Amniotic stem cell (primary cell): Measurements from ENCODE around the gene COQ5.

Experiments
- DNase-seq: peaks from one replicate; lab custom pipeline; 2025; lab: John Stamatoyannopoulos, UW

COQ5 gene

GRCh38 chr12:120483621-120484020, 45.3 kb downstream of the COQ5 start:
- DNase-seq = no peak

GRCh38 chr12:120481022-120481767, 47.8 kb downstream of the COQ5 start:
- no peak for DNase-seq

GRCh38 chr12:120480211-120480610, 48.7 kb downstream of the COQ5 start:
- no peak for DNase-seq

- DNase-seq = no peak
Measured at GRCh38 chr12:120479458-120479857, 49.5 kb downstream of the COQ5 start.

GRCh38 chr12:120475643-120476042, 53.3 kb downstream of the COQ5 start:
- no peak for DNase-seq

- DNase-seq = peak; percentile 66
Measured at GRCh38 chr12:120474616-120474960, 54.4 kb downstream of the COQ5 start.

- no peak for DNase-seq
Measured at GRCh38 chr12:120473807-120474615, 54.9 kb downstream of the COQ5 start.

- no peak for DNase-seq
Measured at GRCh38 chr12:120472521-120472920, 56.4 kb downstream of the COQ5 start.

- no peak for DNase-seq
Measured at GRCh38 chr12:120470150-120470784, 58.7 kb downstream of the COQ5 start.

GRCh38 chr12:120469450-120470149, 59.4 kb downstream of the COQ5 start, which contains the start of gene SRSF9:
Gene SRSF9, minus strand, starts transcription at chr12:120469748. Its CDS starts 139 bp downstream, at chr12:120469609.
- peak; percentile 94 for DNase-seq

GRCh38 chr12:120468821-120469449, 60.0 kb downstream of the COQ5 start:
- no peak for DNase-seq

- no peak for DNase-seq
Measured at GRCh38 chr12:120468325-120468820, 60.6 kb downstream of the COQ5 start.

GRCh38 chr12:120467439-120467838, 61.5 kb downstream of the COQ5 start:
- no peak for DNase-seq

GRCh38 chr12:120466560-120467315, 62.2 kb downstream of the COQ5 start:
- no peak for DNase-seq

GRCh38 chr12:120465756-120466155, 63.2 kb downstream of the COQ5 start:
- no peak for DNase-seq

- no peak for DNase-seq
Measured at GRCh38 chr12:120463712-120464111, 65.2 kb downstream of the COQ5 start.

- no peak for DNase-seq
Measured at GRCh38 chr12:120462099-120462640, 66.8 kb downstream of the COQ5 start.

GRCh38 chr12:120460157-120460556, 68.8 kb downstream of the COQ5 start:
- DNase-seq = no peak

GRCh38 chr12:120457133-120457532, 71.8 kb downstream of the COQ5 start:
- no peak for DNase-seq

- no peak for DNase-seq
Measured at GRCh38 chr12:120455302-120455701, 73.7 kb downstream of the COQ5 start.
